H1 (cell line): ENCODE measurements around the gene ANKRD61. TPM values are rescaled to one million over a fixed set of nuclear protein-coding genes. Genes with fewer than 3 reads are reported as not detected.

Experiments used
- CTCF ChIA-PET: fragments of 300-600 bp; sonication (Branson Sonifier 250); formaldehyde crosslinking; loops from one replicate; lab custom pipeline; 2021; ENCODE audit not compliant: partially characterized antibody; lab: Charles Lee
- POLR2A ChIA-PET: fragments of 300-600 bp; sonication (Branson Sonifier 250); formaldehyde crosslinking; loops from one replicate; lab custom pipeline; 2021; ENCODE audit warnings: inconsistent platforms; ENCODE audit not compliant: partially characterized antibody; lab: Charles Lee
- DNase-seq, 2 experiments: peaks; one replicate each; pipeline versions ENCODE4 v3.0.0 to v3.0.0-alpha.2; 2010 to 2022; ENCODE audit warnings: low spot score in 2 of 2, low read depth in 1 of 2, mixed read lengths in 1 of 2
- FAIRE-seq: peaks from 2 replicates; lab custom pipeline; 2011; peaks lifted over from hg19 to GRCh38; lab: Jason Lieb, UNC
- H2AFZ ChIP-seq: 2 replicates; pipeline ENCODE4 v1.8.1; 2012; ENCODE audit warnings: low read length, inconsistent platforms
- H2AK5ac ChIP-seq: 2 replicates; pipeline ENCODE4 v1.6.1; 2013; ENCODE audit warnings: low read depth, low read length
- H2BK120ac ChIP-seq: replicated peaks from 2 replicates; pipeline ENCODE3; 2013; ENCODE audit warnings: low read depth, low read length, inconsistent platforms
- H2BK12ac ChIP-seq: 2 replicates; pipeline ENCODE4 v1.6.1; 2013; ENCODE audit warnings: low read depth, low read length
- H2BK15ac ChIP-seq: 2 replicates; pipeline ENCODE4 v1.6.1; 2013; ENCODE audit warnings: low read length
- H2BK20ac ChIP-seq: 2 replicates; pipeline ENCODE4 v1.6.1; 2013; ENCODE audit warnings: low read length
- H2BK5ac ChIP-seq: 2 replicates; pipeline ENCODE4 v1.6.1; 2013; ENCODE audit warnings: low read depth, low read length
- H3K14ac ChIP-seq: 2 replicates; pipeline ENCODE4 v1.6.1; 2013; ENCODE audit warnings: inconsistent platforms; ENCODE audit not compliant: insufficient read length
- H3K18ac ChIP-seq: 2 replicates; pipeline ENCODE4 v1.6.1; 2013; ENCODE audit warnings: low read length; ENCODE audit errors: extremely low read depth
- H3K23ac ChIP-seq: 2 replicates; pipeline ENCODE4 v1.6.1; 2013; ENCODE audit warnings: inconsistent platforms; ENCODE audit not compliant: insufficient read length
- H3K23me2 ChIP-seq: 2 replicates; pipeline ENCODE4 v1.6.1; 2013; ENCODE audit warnings: low read depth, low read length
- H3K27ac ChIP-seq: 2 replicates; pipeline ENCODE4 v1.6.1; 2011; ENCODE audit warnings: low read depth, low read length, inconsistent platforms
- H3K27me3 ChIP-seq, 4 experiments: replicated peaks in 1 of 4; 1 replicate in 1 of 4; 2 replicates in 3 of 4; pipeline versions ENCODE4 v1.6.1 to v1.8.1; 2011 to 2013; ENCODE audit warnings: low read length in 3 of 4, mild to moderate bottlenecking in 3 of 4, inconsistent platforms in 2 of 4, mixed read lengths in 2 of 4, moderate library complexity in 1 of 4; ENCODE audit not compliant: control insufficient read depth in 3 of 4, insufficient read depth in 3 of 4; ENCODE audit errors: extremely low read depth in 1 of 4
- H3K36me3 ChIP-seq, 4 experiments: 2 replicates each; pipeline versions ENCODE4 v1.6.1 to v1.8.1; 2011 to 2013; ENCODE audit warnings: mild to moderate bottlenecking in 4 of 4, low read length in 3 of 4, moderate library complexity in 2 of 4, control low read depth in 1 of 4, inconsistent platforms in 1 of 4; ENCODE audit not compliant: insufficient read depth in 4 of 4, control insufficient read depth in 2 of 4
- H3K4ac ChIP-seq: replicated peaks from 2 replicates; pipeline ENCODE3; 2013; ENCODE audit warnings: low read length, low read depth, mixed read lengths, inconsistent platforms; ENCODE audit not compliant: insufficient read length
- H3K4me1 ChIP-seq, 4 experiments: replicated peaks in 1 of 4; 1 replicate in 1 of 4; 2 replicates in 3 of 4; pipeline versions ENCODE4 v1.6.1 to v1.8.1; 2011 to 2013; ENCODE audit warnings: low read length in 3 of 4, inconsistent platforms in 2 of 4, mixed read lengths in 1 of 4; ENCODE audit not compliant: insufficient read depth in 4 of 4, control insufficient read depth in 3 of 4
- H3K4me2 ChIP-seq, 2 experiments: 2 replicates each; pipeline versions ENCODE4 v1.6.1 to v1.8.1; 2011 to 2013; ENCODE audit warnings: low read depth in 2 of 2, low read length in 2 of 2, control low read depth in 1 of 2, inconsistent platforms in 1 of 2, mild to moderate bottlenecking in 1 of 2; ENCODE audit not compliant: insufficient read depth in 1 of 2
- H3K4me3 ChIP-seq, 4 experiments: fragments of 200-600, 300-600 bp in 1 of 4; sonication (generic), shearing (Covaris generic), sonication (Bioruptor Twin) in 1 of 4; 2 replicates each; pipeline versions ENCODE4 v1.5.1 to v1.8.1; 2011 to 2016; ENCODE audit warnings: low read length in 4 of 4, low read depth in 3 of 4, control low read depth in 2 of 4, inconsistent platforms in 2 of 4, mild to moderate bottlenecking in 2 of 4, mixed read lengths in 1 of 4, moderate library complexity in 1 of 4; ENCODE audit not compliant: insufficient read depth in 2 of 4; ENCODE audit errors: extremely low read depth in 1 of 4
- H3K56ac ChIP-seq: replicated peaks from 2 replicates; pipeline ENCODE3; 2013; ENCODE audit warnings: low read depth, mild to moderate bottlenecking, mixed read lengths, low read length, inconsistent platforms; ENCODE audit not compliant: insufficient read length
- H3K79me1 ChIP-seq: 2 replicates; pipeline ENCODE4 v1.6.1; 2013; ENCODE audit warnings: low read depth, low read length, control low read depth
- H3K79me2 ChIP-seq, 2 experiments: 2 replicates each; pipeline versions ENCODE4 v1.6.1 to v1.8.1; 2012 to 2013; ENCODE audit warnings: low read length in 2 of 2, mild to moderate bottlenecking in 2 of 2, inconsistent platforms in 1 of 2; ENCODE audit not compliant: insufficient read depth in 2 of 2, control insufficient read depth in 1 of 2
- H3K9ac ChIP-seq, 4 experiments: replicated peaks in 1 of 4; 1 replicate in 1 of 4; 2 replicates in 3 of 4; pipeline versions ENCODE4 v1.6.1 to v1.8.1; 2011 to 2013; ENCODE audit warnings: low read depth in 3 of 4, low read length in 3 of 4, control low read depth in 2 of 4, mild to moderate bottlenecking in 2 of 4, moderate library complexity in 2 of 4, inconsistent platforms in 1 of 4; ENCODE audit errors: extremely low read depth in 1 of 4
- H3K9me3 ChIP-seq, 2 experiments: 2 replicates each; pipeline versions ENCODE4 v1.6.1 to v1.8.1; 2012 to 2013; ENCODE audit warnings: mild to moderate bottlenecking in 2 of 2, moderate library complexity in 2 of 2, control low read depth in 1 of 2, inconsistent platforms in 1 of 2, low read depth in 1 of 2, low read length in 1 of 2, mixed read lengths in 1 of 2; ENCODE audit not compliant: insufficient read depth in 2 of 2
- H4K20me1 ChIP-seq, 2 experiments: replicated peaks in 1 of 2; 2 replicates each; pipeline versions ENCODE3 to v1.8.1; 2011 to 2013; ENCODE audit warnings: inconsistent platforms in 2 of 2, low read length in 2 of 2, mild to moderate bottlenecking in 1 of 2; ENCODE audit not compliant: insufficient read depth in 2 of 2, control insufficient read depth in 1 of 2
- H4K5ac ChIP-seq: 2 replicates; pipeline ENCODE4 v1.6.1; 2013; ENCODE audit warnings: low read length, low read depth, mixed read lengths, inconsistent platforms; ENCODE audit not compliant: insufficient read length
- H4K8ac ChIP-seq: 2 replicates; pipeline ENCODE4 v1.8.0; 2013; ENCODE audit warnings: mild to moderate bottlenecking, moderate library complexity, low read length, inconsistent platforms; ENCODE audit not compliant: insufficient read depth; ENCODE audit errors: extremely low read depth
- H4K91ac ChIP-seq: replicated peaks from 2 replicates; pipeline ENCODE3; 2013; ENCODE audit warnings: low read length, mixed read lengths, inconsistent platforms; ENCODE audit not compliant: insufficient read length
- BRCA1 ChIP-seq: IDR thresholded peaks from 2 replicates; pipeline ENCODE4 v1.6.1; 2012; ENCODE audit warnings: low read depth, low read length, improper control_type of control experiment
- CHD1 ChIP-seq: IDR thresholded peaks from 2 replicates; pipeline ENCODE4 v1.6.1; 2012; ENCODE audit warnings: low read depth, low read length, improper control_type of control experiment
- CREB1 ChIP-seq: IDR thresholded peaks from 2 replicates; pipeline ENCODE4 v1.6.1; 2012; ENCODE audit warnings: inconsistent platforms
- EGR1 ChIP-seq: IDR thresholded peaks from 2 replicates; pipeline ENCODE4 v1.6.1; 2011; ENCODE audit warnings: low read depth, low read length, borderline replicate concordance
- EP300 ChIP-seq, 2 experiments: IDR thresholded peaks; 1 replicate in 1 of 2; 2 replicates in 1 of 2; pipeline ENCODE4 v1.6.1; 2011 to 2012; ENCODE audit warnings: low read depth in 2 of 2, low read length in 2 of 2, mild to moderate bottlenecking in 2 of 2, borderline replicate concordance in 1 of 2, inconsistent platforms in 1 of 2, moderate library complexity in 1 of 2
- GTF2F1 ChIP-seq: IDR thresholded peaks from 2 replicates; pipeline ENCODE4 v1.6.1; 2012; ENCODE audit warnings: low read depth, low read length, improper control_type of control experiment, borderline replicate concordance
- JUND ChIP-seq: IDR thresholded peaks from 2 replicates; pipeline ENCODE4 v1.6.1; 2011; ENCODE audit warnings: mild to moderate bottlenecking, improper control_type of control experiment, low read length
- MAFK ChIP-seq: IDR thresholded peaks from 2 replicates; pipeline ENCODE4 v1.6.1; 2012; ENCODE audit warnings: low read depth, mild to moderate bottlenecking, improper control_type of control experiment, low read length
- PHF8 ChIP-seq: fragments of 200-600 bp; sonication (generic); conservative IDR thresholded peaks from 2 replicates; pipeline ENCODE4 v1.7.1; 2012; ENCODE audit warnings: low read depth, mild to moderate bottlenecking, inconsistent platforms, low read length, moderate library complexity
- SP1 ChIP-seq: IDR thresholded peaks from 2 replicates; pipeline ENCODE4 v1.6.1; 2011; ENCODE audit warnings: low read depth, low read length
- SP2 ChIP-seq: IDR thresholded peaks from 2 replicates; pipeline ENCODE4 v1.6.1; 2012; ENCODE audit warnings: mild to moderate bottlenecking, low read length, inconsistent platforms
- SRF ChIP-seq: IDR thresholded peaks from 2 replicates; pipeline ENCODE4 v1.6.1; 2011; ENCODE audit warnings: mild to moderate bottlenecking, low read depth, low read length, moderate library complexity
- TAF1 ChIP-seq: IDR thresholded peaks from 2 replicates; pipeline ENCODE4 v1.6.1; 2011; ENCODE audit warnings: mild to moderate bottlenecking, low read depth, low read length
- TCF12 ChIP-seq: IDR thresholded peaks from 2 replicates; pipeline ENCODE4 v1.6.1; 2011; ENCODE audit warnings: low read depth, mild to moderate bottlenecking, low read length
- WGBS, 2 experiments: shearing (Covaris generic) in 1 of 2; methylation state at CpG; one replicate each; pipeline versions ENCODE4 v1.1.6 to v1.1.7; 2013 to 2015; ENCODE audit warnings: low lambda C conversion rate in 2 of 2, mixed read lengths in 2 of 2, inconsistent platforms in 1 of 2, low coverage in 1 of 2, missing lambda C conversion rate in 1 of 2; ENCODE audit not compliant: insufficient replicate concordance in 2 of 2, insufficient coverage in 1 of 2, insufficient read length in 1 of 2; ENCODE audit errors: extremely low coverage in 1 of 2, missing lambda C conversion rate in 1 of 2; 5-methylcytosine and 5-hydroxymethylcytosine counted together
- long read RNA-seq, 2 experiments: library from RNA in 1 of 2; library from capped mRNA in 1 of 2; stranded (forward); transcript quantifications; one replicate each; pipeline ENCODE4 v2.0.0, GENCODE V29; 2021; ENCODE audit warnings: inconsistent platforms in 1 of 2
- polyA minus RNA-seq, 3 experiments: library from RNA; depleted of rRNA, polyadenylated mRNA; stranded (reverse); fragments of >200 nt; gene quantifications; 1 replicate in 2 of 3; 2 replicates in 1 of 3; pipeline ENCODE4 v1.2.3, GENCODE V29; 2011
- polyA plus RNA-seq, 7 experiments: library from polyadenylated mRNA; depleted of rRNA in 3 of 7; stranded (reverse) in 5 of 7; unstranded in 2 of 7; fragments of >200 nt in 5 of 7; fragments of 200-250 nt in 2 of 7; gene quantifications; 1 replicate in 5 of 7; 2 replicates in 1 of 7; 4 replicates in 1 of 7; pipeline versions ENCODE4 v1.2.1 to v1.2.3, GENCODE V29; 2011 to 2013; ENCODE audit warnings: missing spikeins in 2 of 7, mixed read lengths in 2 of 7
- total RNA-seq: library from RNA; stranded (reverse); fragmentation: NEBNext Ultra II Directional; extraction: Animal tissue kit (Norgen Biotek cat#: 25700); gene quantifications from 2 replicates; pipeline ENCODE4 v1.2.1, GENCODE V29; 2021

ANKRD61 gene
- total RNA-seq (0.32 and 0.42 TPM in 2 replicates), polyA plus RNA-seq (2011; rRNA removed) (0.23 and 0.24 TPM in 2 replicates), polyA minus RNA-seq (2011; rRNA and poly(A)+ RNA removed) (0.13 and 0.22 TPM in 2 replicates)
- polyA plus RNA-seq (2011; cell fraction: cytosol; rRNA removed) = 0.35 TPM
- polyA plus RNA-seq (2011; cell fraction: nucleus; rRNA removed) = 0.46 TPM
- polyA plus RNA-seq (2012, experiment 1 of 2) = 0.87 to 1.5 TPM (median 1.0 TPM) in 4 replicates
- polyA plus RNA-seq (2012, experiment 2 of 2) = not detected
- 0.10 TPM for polyA plus RNA-seq (2013, experiment 1 of 2)
- 0.09 TPM for polyA plus RNA-seq (2013, experiment 2 of 2)
- polyA minus RNA-seq (2011; cell fraction: cytosol; rRNA and poly(A)+ RNA removed) = not detected
- polyA minus RNA-seq (2011; cell fraction: nucleus; rRNA and poly(A)+ RNA removed) = not detected
- long read RNA-seq, experiment 1 = 0 reads
- long read RNA-seq, experiment 2 = 0 reads

- Histone ChIP-seq H3K4me1 (no peaks in the 10 kb centered on the region), H3K9me3 (no peaks in the 10 kb centered on the region), H2BK20ac (no peak within 1 kb of the TSS), H4K20me1 (peaks cover 6 to 12% of the 10 kb centered on the region in 2 experiments), H2BK15ac (no peak within 1 kb of the TSS), H4K8ac (no peak within 1 kb of the TSS), H3K23ac (no peak within 1 kb of the TSS), H3K4ac (no peak within 1 kb of the TSS), H3K56ac (no peak within 1 kb of the TSS), H3K79me2 (peaks cover 0 to 3% of the 10 kb centered on the region in 2 experiments; a peak in 2 of 4 replicates), H3K14ac (no peak within 1 kb of the TSS), H4K5ac (no peak within 1 kb of the TSS), H3K79me1 (peaks cover 7% of the 10 kb centered on the region; the same call in 1 of the 2 replicates), H3K23me2 (no peaks in the 10 kb centered on the region), H2BK12ac (no peak within 1 kb of the TSS), H4K91ac (no peak within 1 kb of the TSS), H3K27me3 (no peaks in the 10 kb centered on the region), H3K36me3 (peaks cover 12 to 73% (median 35%) of the 10 kb centered on the region in 4 experiments; a peak in 7 of 8 replicates), H3K4me2 (no peak within 1 kb of the TSS), H2BK120ac (no peak within 1 kb of the TSS), H3K9ac (no peak within 1 kb of the TSS), H2AK5ac (no peak within 1 kb of the TSS), H2BK5ac (no peak within 1 kb of the TSS), H3K27ac (no peak within 1 kb of the TSS), H3K4me3 (no peak within 1 kb of the TSS), H3K18ac (no peak within 1 kb of the TSS), H2AFZ (no peak within 1 kb of the TSS)
- WGBS, 2 experiments = 95% methylated on average over 2 of the region's 2 CpGs; no CpG with 5 or more reads in 1 of the 2 experiments
- ChIA-PET POLR2A (interaction anchor here (0.5 to 3.5 kb wide), 3 partner anchors 15 to 140 kb away, joined by 3 to 11 read pairs (median 3); partner anchors contain the start of genes AIMP2 and PMS2), CTCF (interaction anchor here (0.6 to 0.9 kb wide), 2 partner anchors 34 to 302 kb away, joined by 3 to 4 read pairs; no protein-coding TSS in a partner anchor)
- FAIRE-seq (no peak), DNase-seq (no peak)
- no peak for TF ChIP-seq JUND
- no peak for TF ChIP-seq CHD1
- TF ChIP-seq MAFK = no peak
- no peak for TF ChIP-seq GTF2F1
- no peak for TF ChIP-seq SRF
- TF ChIP-seq SP2 = no peak
- TF ChIP-seq TAF1 = no peak
- TF ChIP-seq TCF12 = no peak
- TF ChIP-seq BRCA1 = no peak
- no peak for TF ChIP-seq SP1
- no peak for TF ChIP-seq EGR1
- no peak for TF ChIP-seq EP300 (IDR thresholded peaks at IDR 0.05; ENCODE audit: borderline replicate concordance in 1 of 2, low read depth in 2 of 2, low read length in 2 of 2)
- TF ChIP-seq CREB1 = no peak
- TF ChIP-seq PHF8 = no peak
Observed at GRCh38 chr7:6030988-6031387, at the start of gene ANKRD61. ANKRD61 (plus strand) TSS chr7:6031376; CDS start chr7:6031376, 0 bp downstream.
